ENCODE data around the gene ACOT2.
"Not testable (repeated sequence)": the region's sequence is repeated elsewhere in the genome, so short reads cannot be mapped to it uniquely, and the experiment has no call there.

The ACOT2 gene

DNA sequence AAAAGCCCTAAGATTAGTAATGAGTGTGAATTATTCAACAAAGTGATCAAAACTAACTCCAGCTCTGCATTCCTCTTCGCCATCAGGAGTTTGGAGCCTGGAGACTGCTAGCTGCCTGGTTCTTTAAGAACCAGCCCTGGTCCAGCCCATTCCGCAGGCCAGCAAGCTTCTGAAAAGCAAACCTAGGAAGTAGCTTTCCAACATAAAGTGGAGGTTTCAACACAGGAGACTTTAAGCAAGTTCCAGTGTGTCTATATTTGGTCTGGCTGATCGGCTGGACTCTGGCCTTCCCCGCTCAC is 178 bp upstream of the ACOT2 start:
- not testable (repeated sequence) for DNase-seq

DNA sequence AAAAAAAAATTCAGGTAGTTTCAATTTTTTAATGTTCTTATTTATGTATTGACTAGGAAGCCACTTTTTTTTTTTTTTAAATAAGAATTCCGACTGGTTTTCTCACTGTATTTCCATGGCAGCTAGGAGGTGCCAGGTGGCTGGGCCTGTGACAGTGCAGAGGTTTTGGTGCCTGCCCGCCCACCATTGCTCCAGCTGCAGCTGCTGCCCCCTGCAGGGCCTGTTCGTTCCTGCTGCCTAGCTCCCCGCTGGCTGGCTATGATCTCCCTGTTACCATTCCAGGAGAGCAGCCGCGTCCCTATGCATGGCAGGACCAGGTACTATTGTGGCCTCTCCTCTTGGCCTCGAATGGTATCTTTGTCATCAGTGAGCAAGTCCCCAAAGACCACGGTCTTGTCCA is 1.9 kb downstream of the ACOT2 start:
- peak; percentile 65 for DNase-seq

DNA sequence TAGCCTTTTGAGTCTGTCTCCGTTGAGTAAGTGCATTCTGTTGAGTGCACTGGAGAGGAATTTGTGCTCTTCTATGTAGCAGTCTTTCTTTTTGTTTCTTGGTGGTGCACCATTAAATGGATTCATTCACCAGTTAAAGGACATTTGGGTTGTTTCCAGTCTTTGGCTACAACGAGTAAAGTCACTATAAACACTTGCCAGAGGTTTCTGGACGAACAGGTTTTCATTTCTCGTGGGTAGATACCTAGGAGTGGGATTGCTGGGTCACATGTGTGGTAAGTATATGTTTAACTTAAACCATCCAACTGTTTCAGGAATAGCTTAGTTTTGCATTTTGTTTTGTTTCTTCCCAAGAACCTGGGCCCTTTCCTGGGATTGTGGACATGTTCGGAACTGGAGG is 4.0 kb downstream of the ACOT2 start:
- DNase-seq: not testable (repeated sequence)

DNA sequence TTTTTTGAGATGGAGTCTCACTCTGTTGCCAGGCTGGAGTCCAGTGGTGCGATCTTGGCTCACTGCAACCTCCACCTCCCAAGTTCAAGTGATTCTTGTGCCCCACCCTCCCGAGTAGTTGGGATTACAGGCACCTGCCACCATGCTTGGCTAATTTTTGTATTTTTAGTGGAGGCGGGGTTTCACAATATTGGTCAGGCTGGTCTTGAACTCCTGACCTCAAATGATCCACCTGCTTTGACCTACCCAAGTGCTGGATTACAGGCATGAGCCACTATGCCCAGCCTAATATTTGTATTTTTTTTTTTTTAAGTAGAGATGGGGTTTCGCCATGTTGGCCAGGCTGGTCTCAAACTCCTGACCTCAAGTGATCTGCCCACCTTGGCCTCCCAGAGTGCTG is 4.7 kb downstream of the ACOT2 start:
- not testable (repeated sequence) for DNase-seq

DNA sequence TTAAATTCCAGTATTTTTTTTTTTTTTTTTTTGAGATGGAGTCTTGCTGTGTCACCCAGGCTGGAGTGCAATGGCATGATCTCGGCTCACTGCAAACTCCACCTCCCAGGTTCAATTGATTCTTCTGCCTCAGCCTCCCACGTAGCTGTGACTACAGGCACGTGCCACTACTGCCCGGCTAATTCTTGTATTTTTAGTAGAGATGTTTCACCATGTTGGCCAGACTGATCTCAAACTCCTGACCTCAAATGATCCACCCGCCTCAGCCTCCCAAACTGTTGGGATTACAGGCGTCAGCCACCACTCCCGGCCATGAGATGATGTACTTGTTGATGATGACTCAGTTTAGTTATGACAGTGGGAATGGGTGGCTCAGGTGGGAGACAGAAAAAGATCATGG is 5.2 kb downstream of the ACOT2 start:
- not testable (repeated sequence) for DNase-seq

DNA sequence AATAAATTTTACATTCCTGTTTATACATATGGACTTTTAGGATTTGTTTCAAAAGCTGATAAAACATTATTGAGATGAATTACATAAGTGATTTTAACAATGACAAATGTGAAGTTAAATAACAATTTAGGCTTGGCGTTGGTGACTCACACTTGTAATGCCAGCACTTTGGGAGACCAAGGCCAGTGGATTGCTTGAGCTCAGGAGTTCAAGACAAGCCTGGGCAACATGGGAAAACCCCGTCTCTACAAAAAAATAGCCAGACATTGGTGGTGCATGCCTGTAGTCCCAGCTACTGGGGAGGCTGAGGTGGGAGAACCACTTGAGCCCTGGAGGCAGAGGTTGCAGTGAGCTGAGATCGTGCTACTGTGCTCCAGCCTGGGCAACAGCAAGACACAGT is 7.4 kb downstream of the ACOT2 start:
- no peak for DNase-seq

DNA sequence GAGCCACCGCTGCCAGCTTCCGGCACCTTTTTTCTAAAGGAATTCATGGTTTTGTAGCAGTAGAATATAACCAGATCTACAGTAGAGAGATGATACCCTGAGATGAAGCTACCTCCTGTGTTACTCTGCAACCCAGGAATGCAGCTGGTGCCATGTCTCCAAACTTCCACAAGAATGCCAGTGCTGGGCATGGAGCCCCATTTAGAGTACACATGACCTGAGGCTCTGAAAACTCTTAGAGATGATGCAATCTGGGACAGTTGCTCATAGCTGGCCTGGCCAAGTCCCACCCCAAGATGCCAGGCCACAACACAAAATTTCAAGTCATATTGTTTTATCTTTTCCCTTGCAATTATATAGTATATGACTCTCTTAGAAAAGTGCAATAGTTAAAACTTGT is 8.2 kb downstream of the ACOT2 start:
- DNase-seq: not testable (repeated sequence)

DNA sequence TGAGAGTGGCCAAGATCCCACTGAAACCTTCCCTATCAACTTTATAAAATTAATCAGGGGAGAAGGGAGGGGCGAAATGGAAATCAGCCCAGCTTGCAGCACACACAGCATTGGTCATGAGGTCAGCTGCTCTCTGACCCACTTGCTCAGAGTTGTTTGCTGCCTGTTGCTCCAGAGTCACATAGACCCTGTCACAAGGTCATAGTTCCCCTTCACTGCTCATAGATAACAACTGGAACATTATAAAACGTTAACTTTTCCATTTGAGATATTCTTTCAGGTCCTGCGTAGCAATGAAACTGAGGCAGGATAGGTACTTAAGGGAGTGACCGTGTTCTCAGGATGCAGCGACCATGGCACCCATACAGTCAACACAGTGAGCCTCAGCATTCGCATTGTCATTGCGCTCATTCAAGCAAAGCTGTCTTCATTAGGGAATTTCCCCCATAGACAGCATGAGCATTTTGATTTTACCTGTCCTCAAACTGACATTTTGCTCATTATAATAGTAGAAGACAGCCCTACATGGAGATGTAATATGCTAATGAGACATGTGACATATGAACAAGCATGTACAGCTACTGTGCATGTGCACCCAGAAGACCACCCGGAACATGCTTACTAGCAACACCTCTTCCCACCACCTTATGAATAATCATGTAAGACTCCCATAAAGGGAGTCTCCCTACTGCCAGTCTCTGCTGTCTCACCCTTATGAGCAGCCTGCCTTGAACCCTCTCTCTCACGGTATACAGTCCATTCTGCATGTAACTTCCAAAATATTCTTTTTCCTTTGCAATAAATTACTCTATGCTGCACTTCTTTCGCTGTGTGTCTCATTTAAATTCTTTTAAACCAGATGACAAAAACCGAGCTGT is 13.3 kb downstream of the ACOT2 start:
- not testable (repeated sequence) for DNase-seq

DNA sequence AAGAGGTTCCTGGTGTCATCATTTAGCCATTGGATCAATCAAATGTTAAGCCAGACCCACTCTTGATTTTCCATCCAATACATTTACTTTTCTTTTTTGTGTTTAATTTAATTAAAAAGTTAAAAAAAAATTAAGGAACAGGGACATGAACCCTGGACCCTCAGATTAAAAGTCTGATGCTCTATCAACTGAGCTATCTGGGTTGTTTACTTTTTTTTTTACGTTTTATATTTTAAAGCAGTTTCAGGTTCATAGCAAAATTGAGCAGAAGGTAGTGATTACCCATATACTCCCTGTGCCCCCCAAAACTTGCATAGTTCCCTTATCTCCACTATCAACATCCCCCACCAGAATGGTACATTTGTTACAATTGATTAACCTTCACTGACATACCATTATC is 19.7 kb downstream of the ACOT2 start:
- no peak for DNase-seq

DNA sequence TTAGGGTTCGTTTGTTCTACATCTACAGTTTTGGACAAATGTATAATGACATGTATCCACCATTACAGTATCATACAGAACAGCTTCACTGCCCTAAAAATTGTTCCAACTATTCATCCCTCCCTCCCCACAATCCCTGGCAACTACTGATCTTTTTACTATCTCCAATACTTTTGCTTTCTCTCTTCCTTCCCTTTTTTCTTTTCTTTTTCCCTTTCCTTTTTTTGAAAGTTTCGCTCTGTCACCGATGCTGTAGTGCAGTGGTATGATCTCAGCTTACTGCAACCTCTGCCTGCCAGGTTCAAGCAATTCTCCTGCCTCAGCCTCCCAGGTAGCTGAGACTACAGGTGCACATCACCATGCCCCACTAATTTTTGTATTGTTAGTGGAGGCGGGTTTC is 20.1 kb downstream of the ACOT2 start:
- no peak for DNase-seq

DNA sequence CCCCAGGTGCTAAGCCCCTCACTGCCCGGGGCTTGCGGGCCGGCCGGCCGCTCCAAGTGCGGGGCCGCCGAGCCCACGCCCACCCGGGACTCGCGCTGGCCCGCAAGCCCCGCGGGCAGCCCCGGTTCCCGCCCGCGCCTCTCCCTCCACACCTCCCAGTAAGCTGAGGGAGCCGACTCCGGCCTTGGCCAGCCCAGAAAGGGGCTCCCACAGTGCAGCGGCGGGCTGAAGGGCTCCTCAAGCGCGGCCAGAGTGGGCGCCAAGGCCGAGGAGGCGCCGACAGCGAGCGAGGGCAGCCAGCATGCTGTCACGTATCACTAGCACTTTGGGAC is 21.6 kb downstream of the ACOT2 start:
- not testable (repeated sequence) for DNase-seq

DNA sequence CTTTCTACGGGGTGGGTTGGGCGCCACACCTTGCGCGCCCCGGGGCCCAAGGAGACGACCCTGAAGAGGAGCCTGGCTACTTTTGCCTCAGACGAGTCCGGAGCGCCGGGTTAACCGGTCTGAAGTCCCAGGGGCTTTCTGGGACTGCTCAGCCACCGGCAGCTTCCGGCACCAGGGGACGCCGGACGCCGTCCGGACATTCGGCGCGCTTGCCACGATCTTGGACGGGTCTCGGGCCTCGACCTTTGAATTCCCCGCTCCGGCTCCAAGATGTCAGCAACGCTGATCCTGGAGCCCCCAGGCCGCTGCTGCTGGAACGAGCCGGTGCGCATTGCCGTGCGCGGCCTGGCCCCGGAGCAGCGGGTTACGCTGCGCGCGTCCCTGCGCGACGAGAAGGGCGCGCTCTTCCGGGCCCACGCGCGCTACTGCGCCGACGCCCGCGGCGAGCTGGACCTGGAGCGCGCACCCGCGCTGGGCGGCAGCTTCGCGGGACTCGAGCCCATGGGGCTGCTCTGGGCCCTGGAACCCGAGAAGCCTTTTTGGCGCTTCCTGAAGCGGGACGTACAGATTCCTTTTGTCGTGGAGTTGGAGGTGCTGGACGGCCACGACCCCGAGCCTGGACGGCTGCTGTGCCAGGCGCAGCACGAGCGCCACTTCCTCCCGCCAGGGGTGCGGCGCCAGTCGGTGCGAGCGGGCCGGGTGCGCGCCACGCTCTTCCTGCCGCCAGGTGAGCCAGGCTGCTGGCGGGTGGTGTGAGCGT is 22.9 kb downstream of the ACOT2 start, which contains the start of gene ACOT4:
ACOT4 (plus strand) TSS at position 184 of the 760 bp plus-strand sequence; CDS start at position 271, 87 bp downstream.
- DNase-seq: peak; percentile 68

DNA sequence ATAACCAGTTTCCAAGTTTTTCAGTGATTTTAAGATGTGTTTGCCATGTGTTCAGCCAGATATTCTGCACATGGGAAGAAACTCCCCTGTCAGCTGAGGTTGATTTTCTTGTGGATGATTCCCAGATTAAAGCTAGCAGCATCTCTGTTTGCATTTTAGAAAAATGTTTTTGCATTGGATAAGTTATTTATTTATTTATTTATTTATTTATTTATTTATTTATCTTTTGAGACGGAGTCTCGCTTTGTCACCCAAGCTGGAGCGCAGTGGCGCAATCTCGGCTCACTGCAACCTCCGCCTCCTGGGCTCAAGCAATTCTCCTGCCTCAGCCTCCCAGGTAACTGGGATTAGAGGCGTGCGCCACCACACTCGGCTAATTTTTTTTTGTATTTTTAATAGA is 25.5 kb downstream of the ACOT2 start:
- DNase-seq: no peak

DNA sequence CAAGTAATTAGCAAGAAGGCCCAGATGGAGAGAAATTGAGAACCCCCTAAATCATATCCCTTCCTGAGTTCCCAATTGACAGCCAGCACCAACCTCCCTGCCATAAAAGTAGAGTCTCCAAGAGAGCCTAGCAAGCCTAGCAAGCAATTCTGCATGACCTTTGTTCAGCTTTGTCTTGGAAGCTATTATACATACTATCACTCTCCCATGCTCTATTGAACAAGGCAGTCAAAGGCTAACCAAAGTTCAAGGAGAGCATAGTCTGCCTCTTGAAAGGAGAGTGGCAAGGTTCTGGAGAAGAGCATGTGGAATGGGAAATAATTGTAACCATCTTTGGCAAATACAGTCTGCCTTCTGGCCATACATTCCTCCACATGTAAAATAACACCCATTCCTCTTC is 30.5 kb downstream of the ACOT2 start:
- DNase-seq: no peak

DNA sequence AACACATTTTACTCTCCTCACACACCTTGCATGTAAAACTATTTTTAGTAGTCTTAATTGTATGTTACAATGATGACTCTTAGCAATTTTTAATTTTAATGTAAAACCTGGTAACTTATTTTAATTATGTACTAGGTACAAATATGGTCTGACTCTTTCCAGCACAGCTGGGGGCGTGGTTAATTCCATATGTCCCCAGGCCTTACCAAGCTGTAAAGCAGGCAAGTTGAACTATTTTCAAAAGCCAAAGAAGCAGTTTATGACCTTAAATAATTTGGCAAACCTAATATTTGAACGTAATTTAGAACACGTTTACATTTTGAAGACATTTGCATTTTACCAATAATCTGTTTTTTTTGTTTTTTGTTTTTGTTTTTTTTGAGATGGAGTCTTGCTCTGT is 34.0 kb downstream of the ACOT2 start:
- DNase-seq: no peak

DNA sequence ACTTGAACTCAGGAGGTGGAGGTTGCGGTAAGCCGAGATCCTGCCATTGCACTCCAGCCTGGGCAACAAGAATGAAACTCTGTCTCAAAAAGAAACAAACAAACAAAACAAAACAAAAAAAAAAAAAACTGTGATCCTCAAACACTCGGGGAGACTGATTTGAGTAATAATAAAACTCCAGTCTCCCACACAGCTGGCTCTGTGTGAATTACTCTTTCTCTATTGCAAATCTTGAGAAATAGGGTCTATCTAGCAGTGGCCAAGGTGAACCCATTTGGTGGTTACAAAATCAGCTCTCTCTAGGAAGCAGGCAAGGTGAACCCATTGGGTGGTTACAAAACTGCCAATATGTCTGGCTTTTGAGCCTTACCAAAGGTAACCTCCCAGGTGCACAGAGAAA is 37.3 kb downstream of the ACOT2 start:
- no peak for DNase-seq

DNA sequence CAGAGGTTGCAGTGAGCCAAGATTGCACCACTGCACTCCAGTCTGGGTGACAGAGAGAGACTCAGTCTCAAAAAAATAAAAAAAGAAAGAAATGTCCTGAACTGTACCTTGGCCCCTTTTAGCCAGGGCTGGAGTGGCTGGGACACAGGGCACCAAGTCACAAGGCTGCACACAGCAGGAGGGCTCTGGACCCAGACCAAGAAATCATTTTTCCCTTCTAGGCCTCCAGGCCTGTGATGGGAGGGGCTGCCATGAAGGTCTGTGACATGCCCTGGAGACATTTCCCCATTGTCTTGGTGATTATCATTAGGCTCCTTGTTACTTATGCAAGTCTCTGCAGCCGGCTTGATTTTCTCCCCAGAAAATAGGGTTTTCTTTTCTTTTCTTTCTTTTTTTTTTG is 38.2 kb downstream of the ACOT2 start:
- DNase-seq: no peak

DNA sequence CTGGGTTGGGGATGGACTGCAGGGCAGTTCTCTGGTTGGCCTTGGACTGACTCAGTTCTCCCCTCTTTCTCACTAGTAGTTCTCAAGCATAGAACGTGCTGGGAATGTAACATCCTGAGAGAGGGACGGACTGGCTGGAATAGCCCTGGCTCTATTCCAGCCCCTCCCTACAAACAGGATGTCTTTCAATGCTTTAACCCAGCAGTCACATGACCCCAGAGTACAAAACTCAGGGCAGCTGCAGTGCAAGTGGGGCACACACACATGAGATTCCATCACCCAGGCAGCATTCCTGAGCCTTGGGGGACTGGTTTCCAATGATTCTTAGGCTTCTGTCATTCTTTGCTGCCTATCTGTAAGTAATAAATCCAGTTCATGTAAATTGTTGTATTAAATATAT is 41.7 kb downstream of the ACOT2 start:
- DNase-seq: no peak

DNA sequence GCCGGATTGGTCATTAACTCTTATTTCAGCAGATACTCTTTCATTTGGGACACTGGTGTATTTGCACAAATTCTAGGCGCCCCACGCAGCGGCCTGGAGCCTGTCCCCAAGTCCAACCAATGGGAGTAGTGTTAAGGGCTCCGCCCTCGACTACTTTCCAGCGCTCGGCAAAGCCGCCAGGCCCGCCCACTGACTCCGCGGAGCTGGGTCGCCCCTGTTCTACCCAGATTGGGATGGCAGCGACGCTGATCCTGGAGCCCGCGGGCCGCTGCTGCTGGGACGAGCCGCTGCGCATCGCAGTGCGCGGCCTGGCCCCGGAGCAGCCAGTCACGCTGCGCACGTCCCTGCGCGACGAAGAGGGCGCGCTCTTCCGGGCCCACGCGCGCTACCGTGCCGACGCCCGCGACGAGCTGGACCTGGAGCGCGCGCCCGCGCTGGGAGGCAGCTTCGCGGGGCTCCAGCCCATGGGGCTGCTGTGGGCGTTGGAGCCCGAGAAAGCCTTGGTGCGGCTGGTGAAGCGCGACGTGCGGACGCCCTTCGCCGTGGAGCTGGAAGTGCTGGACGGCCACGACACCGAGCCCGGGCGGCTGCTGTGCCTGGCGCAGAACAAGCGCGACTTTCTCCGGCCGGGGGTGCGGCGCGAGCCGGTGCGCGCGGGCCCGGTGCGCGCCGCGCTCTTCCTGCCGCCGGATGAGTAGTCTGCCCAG is 43.5 kb downstream of the ACOT2 start, which contains the start of gene ACOT6:
ACOT6 (plus strand) TSS at position 179 of the 707 bp plus-strand sequence; CDS start at position 234, 55 bp downstream.
- DNase-seq: peak; percentile 65

DNA sequence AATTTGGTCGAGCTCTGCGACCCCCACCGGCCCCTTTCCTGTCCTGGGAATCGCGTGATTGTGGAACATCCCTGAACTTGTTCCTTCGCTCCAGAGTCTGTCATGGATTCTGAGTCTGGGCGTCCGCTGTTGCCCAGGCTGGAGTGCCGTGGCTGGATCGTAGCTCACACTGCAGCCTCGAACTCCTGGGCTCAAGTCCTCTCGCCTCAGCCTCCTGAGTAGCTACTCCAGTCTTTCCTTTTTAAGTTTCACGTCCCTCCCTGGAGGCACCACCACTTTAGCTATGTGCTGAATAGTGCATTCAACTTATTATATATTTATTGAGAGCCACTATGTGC is 44.0 kb downstream of the ACOT2 start:
- DNase-seq: no peak

DNA sequence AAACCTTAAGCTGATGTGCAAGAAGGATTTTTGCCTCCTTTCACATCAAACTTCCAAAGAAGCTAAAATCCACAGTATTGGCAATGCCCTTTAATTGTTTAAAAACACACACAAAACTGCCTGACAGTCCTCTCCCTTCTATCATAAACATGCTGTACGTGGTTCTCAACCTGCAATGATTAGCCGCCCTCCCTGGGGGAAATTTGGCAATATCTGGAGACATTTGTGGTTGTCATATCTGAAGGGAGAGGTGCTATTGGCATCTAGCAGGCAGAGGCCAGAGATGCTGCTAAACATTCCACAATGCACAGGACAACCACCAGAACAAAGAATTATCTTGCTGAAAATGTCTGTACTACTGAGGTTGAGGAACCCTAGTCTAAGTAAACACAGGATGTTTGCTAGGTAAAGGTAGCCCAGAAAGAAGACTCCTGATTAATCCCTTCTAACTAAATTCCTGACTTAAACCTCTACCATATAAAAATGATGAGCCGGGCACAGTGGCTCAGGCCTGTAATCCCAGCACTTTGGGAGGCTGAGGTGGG is 44.5 kb downstream of the ACOT2 start:
- no peak for DNase-seq

DNA sequence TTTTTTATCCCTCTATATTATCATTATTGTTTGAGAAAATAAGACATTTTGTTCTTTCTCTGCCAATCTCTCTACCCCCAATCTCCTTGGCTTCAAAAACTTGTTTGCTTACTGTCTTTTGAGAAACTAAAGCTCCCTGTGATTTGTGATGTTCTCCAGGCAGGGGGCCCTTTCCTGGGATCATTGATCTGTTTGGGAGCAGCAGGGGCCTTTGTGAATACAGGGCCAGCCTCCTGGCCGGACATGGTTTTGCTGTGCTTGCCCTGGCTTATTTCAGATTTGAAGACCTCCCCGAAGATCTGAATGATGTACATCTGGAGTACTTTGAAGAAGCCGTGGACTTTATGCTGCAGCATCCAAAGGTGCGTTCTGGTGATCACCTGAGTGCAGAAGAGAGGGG is 47.8 kb downstream of the ACOT2 start:
- no peak for DNase-seq

DNA sequence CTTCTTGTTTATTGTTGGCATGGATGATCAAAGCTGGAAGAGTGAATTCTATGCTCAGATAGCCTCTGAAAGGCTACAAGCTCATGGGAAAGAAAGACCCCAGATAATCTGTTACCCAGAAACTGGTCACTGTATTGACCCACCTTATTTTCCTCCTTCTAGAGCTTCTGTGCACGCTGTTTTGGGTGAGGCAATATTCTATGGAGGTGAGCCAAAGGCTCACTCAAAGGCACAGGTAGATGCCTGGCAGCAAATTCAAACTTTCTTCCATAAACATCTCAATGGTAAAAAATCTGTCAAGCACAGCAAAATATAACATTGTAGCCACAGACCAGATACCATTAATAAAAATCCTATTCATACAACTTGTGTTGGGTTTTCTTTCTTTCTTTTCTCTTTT is 50.5 kb downstream of the ACOT2 start:
- no peak for DNase-seq

DNA sequence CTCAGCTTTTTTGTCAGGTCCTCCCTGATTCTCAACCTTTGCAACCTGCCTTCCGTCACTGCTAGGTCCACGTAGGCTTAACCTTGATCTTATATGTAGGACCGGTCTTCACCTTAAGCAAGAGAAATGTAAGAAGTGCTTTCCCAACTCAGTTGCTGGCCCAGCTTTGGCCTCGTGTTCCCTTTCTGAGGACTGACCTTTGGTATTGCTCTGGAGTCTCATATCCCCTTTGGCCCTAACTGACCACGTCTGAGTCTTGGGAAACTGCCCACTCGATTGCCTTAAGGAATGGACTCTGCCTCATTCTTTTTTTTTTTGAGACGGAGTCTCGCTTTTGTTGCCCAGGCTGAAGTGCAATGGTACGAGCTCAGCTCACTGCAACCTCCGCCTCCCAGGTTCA is 51.3 kb downstream of the ACOT2 start:
- no peak for DNase-seq

All from activated CD4-positive, CD25-positive, alpha-beta regulatory T cell treated with anti-CD3 and anti-CD28 coated beads, Interleukin-2, amount 50 U/mL, for 72 hours (primary cell).